SU-DHL-6 (cell line): Measurements from ENCODE around the gene DNER.

ENCODE experiments used
- H2AFZ ChIP-seq: fragments of 200-600 bp; sonication (generic); 2 replicates; pipeline ENCODE4 v1.6.1; 2014; ENCODE audit warnings: low read depth, mild to moderate bottlenecking, moderate library complexity, mixed read lengths, antibody characterized with exemption, low read length; ENCODE audit not compliant: severe bottlenecking
- H3F3A ChIP-seq: fragments of 200-600 bp; shearing (Covaris generic); 2 replicates; pipeline ENCODE4 v1.6.0; 2016; ENCODE audit warnings: antibody characterized with exemption, mild to moderate bottlenecking; ENCODE audit not compliant: insufficient read depth
- H3K27ac ChIP-seq: fragments of 200-600 bp; sonication (generic); 2 replicates; pipeline ENCODE4 v1.5.1; 2016; ENCODE audit warnings: low read depth, mild to moderate bottlenecking, low read length, moderate library complexity, mixed read lengths
- H3K27me3 ChIP-seq: fragments of 200-600 bp; sonication (generic), shearing (Covaris generic); 2 replicates; pipeline ENCODE4 v1.6.0; 2014; ENCODE audit warnings: mild to moderate bottlenecking, low read length
- H3K36me3 ChIP-seq: fragments of 200-600 bp; sonication (generic); 2 replicates; pipeline ENCODE4 v1.6.1; 2014; ENCODE audit warnings: mild to moderate bottlenecking, low read length, mixed read lengths
- H3K4me2 ChIP-seq: fragments of 300-600, 200-600 bp; shearing (Covaris generic), sonication (generic); 2 replicates; pipeline ENCODE4 v1.6.0; 2014; ENCODE audit warnings: low read length, low read depth, mild to moderate bottlenecking; ENCODE audit not compliant: poor library complexity, severe bottlenecking
- H3K4me3 ChIP-seq: fragments of 200-600 bp; sonication (generic); 2 replicates; pipeline ENCODE4 v1.5.1; 2014; ENCODE audit warnings: antibody characterized with exemption, low read length, mild to moderate bottlenecking, mixed read lengths; ENCODE audit not compliant: insufficient read depth, poor library complexity, severe bottlenecking
- H3K79me2 ChIP-seq: fragments of 200-600 bp; sonication (generic); 2 replicates; pipeline ENCODE4 v1.6.1; 2014; ENCODE audit warnings: mild to moderate bottlenecking, low read length, moderate library complexity; ENCODE audit not compliant: insufficient read depth
- H3K9ac ChIP-seq: fragments of 200-600 bp; sonication (generic); 2 replicates; pipeline ENCODE4 v1.7.0; 2014; ENCODE audit warnings: mild to moderate bottlenecking, low read length
- H3K9me2 ChIP-seq: fragments of 200-600 bp; sonication (generic); replicated peaks from 2 replicates; pipeline ENCODE4 v1.6.1; 2014; ENCODE audit warnings: low read length; ENCODE audit not compliant: insufficient read depth
- H3K9me3 ChIP-seq: fragments of 200-600 bp; sonication (generic); 2 replicates; pipeline ENCODE4 v1.6.1; 2014; ENCODE audit warnings: low read length, mixed read lengths; ENCODE audit not compliant: insufficient read depth
- H4K20me1 ChIP-seq: fragments of 200-600 bp; sonication (generic); 2 replicates; pipeline ENCODE4 v1.6.1; 2014; ENCODE audit warnings: low read depth, mild to moderate bottlenecking, antibody characterized with exemption, low read length, moderate library complexity, mixed read lengths
- CTCF ChIP-seq: fragments of 200-600 bp; sonication (generic); IDR thresholded peaks from one replicate; pipeline ENCODE4 v1.5.1; 2017; ENCODE audit warnings: antibody characterized with exemption, mild to moderate bottlenecking, low read length, moderate library complexity; ENCODE audit not compliant: insufficient read depth, poor library complexity, severe bottlenecking
- EZH2phosphoT487 ChIP-seq: fragments of 200-600 bp; sonication (generic), shearing (Covaris generic); conservative IDR thresholded peaks from 2 replicates; pipeline ENCODE4 v1.6.1; 2018; ENCODE audit warnings: mild to moderate bottlenecking, antibody characterized with exemption, low read length, moderate library complexity, mixed read lengths

Gene DNER

DNA sequence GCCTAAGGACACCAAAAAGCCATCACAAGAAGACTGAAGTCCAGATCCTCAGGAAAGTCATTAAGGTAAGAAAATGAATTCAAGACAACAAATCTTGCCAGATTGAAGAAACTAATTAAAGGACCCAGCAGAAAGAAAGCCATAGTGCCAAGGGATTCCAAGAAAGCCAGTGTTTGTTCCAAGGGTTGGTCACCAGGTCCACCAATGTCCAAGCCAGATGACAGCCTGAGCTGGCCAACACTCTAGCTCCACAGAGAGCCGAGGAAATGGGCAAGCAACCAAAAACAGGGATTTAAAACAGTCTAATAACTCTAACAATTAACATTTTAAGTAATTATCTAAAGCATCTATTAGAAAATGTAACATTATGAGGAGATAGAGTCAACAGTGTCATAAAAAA, 49.2 kb downstream of the DNER start:
- H3K27ac ChIP-seq, result no peak overlapping the region
- no peaks in the 10 kb centered on the region for H3K79me2 ChIP-seq
- H3K4me3 ChIP-seq, result no peak overlapping the region
- no peak for TF ChIP-seq EZH2phosphoT487
- TF ChIP-seq CTCF, result no peak
- no peaks in the 10 kb centered on the region for H3F3A ChIP-seq
- no peaks in the 10 kb centered on the region for H3K9me3 ChIP-seq
- no peaks in the 10 kb centered on the region for H4K20me1 ChIP-seq
- no peaks in the 10 kb centered on the region for H3K36me3 ChIP-seq
- no peak overlapping the region for H2AFZ ChIP-seq
- H3K9me2 ChIP-seq, result no peaks in the 10 kb centered on the region
- H3K4me2 ChIP-seq, result no peak overlapping the region
- no peak overlapping the region for H3K9ac ChIP-seq
- no peaks in the 10 kb centered on the region for H3K27me3 ChIP-seq

- Histone ChIP-seq H3K9me3 (no peaks in the 10 kb centered on the region), H3F3A (no peaks in the 10 kb centered on the region), H3K4me3 (no peak overlapping the region), H3K27ac (no peak overlapping the region), H3K9me2 (no peaks in the 10 kb centered on the region), H3K79me2 (no peaks in the 10 kb centered on the region), H4K20me1 (no peaks in the 10 kb centered on the region), H2AFZ (no peak overlapping the region), H3K36me3 (no peaks in the 10 kb centered on the region), H3K27me3 (no peaks in the 10 kb centered on the region), H3K4me2 (no peak overlapping the region), H3K9ac (no peak overlapping the region)
- TF ChIP-seq CTCF (no peak), EZH2phosphoT487 (no peak)
Observed at GRCh38 chr2:229661478-229661877, 52.9 kb downstream of the DNER start.

DNA sequence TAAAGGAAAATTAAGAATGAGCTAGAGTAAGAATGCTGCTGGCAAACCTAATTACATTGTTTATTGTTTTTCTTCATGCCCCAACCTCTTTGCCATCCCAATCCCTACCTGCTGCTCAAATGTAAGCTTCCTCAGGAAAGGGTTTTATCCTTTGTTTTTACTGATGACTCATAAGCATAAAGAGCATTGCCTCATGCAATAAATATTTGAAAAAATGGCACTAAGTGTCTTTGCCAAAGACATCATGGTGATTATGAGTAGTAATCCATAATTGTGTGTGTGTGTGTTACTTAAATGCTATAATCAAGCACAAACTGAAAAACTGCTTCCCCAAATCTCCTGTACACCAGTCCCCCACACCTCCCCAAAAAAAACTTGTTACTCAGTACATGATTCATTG, 53.4 kb downstream of the DNER start:
- TF ChIP-seq CTCF (no peak), EZH2phosphoT487 (no peak)
- H3K9me2 ChIP-seq, result no peaks in the 10 kb centered on the region
- no peaks in the 10 kb centered on the region for H3K36me3 ChIP-seq
- no peaks in the 10 kb centered on the region for H3K27me3 ChIP-seq
- no peak overlapping the region for H3K9ac ChIP-seq
- no peak overlapping the region for H2AFZ ChIP-seq
- H3K4me2 ChIP-seq, result no peak overlapping the region
- H3F3A ChIP-seq, result no peaks in the 10 kb centered on the region
- no peaks in the 10 kb centered on the region for H3K9me3 ChIP-seq
- H3K4me3 ChIP-seq, result no peak overlapping the region
- no peaks in the 10 kb centered on the region for H3K79me2 ChIP-seq
- no peaks in the 10 kb centered on the region for H4K20me1 ChIP-seq
- H3K27ac ChIP-seq, result no peak overlapping the region

DNA sequence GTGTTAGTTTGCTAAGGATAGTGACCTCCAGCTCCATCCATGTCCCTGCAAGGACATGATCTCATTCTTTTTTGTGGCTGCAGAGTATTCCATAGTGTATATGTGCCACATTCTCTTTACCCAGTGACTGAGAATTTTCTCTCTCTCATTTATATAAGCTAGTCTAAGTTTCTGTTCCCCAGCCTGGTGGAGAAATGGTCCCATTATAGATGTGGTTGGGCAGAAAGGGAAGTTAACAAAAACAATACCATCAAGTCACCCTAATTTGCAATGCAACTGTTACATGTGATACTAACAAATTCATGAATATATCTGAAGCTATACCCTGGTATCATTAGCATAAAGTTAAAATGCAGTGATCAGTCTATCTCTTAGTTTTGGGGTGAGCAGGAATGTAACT, 54.0 kb downstream of the DNER start:
- no peak overlapping the region for H2AFZ ChIP-seq
- no peaks in the 10 kb centered on the region for H3F3A ChIP-seq
- no peaks in the 10 kb centered on the region for H4K20me1 ChIP-seq
- H3K27me3 ChIP-seq, result no peaks in the 10 kb centered on the region
- no peak for TF ChIP-seq EZH2phosphoT487
- TF ChIP-seq CTCF, result no peak
- H3K4me3 ChIP-seq, result no peak overlapping the region
- no peaks in the 10 kb centered on the region for H3K36me3 ChIP-seq
- no peak overlapping the region for H3K4me2 ChIP-seq
- H3K9me2 ChIP-seq, result no peaks in the 10 kb centered on the region
- H3K27ac ChIP-seq, result no peak overlapping the region
- H3K79me2 ChIP-seq, result no peaks in the 10 kb centered on the region
- no peaks in the 10 kb centered on the region for H3K9me3 ChIP-seq
- no peak overlapping the region for H3K9ac ChIP-seq
